Peyer's patch (tissue), 4 donors: ENCODE results near the gene PDE1C.

ENCODE experiments used
- CTCF ChIP-seq, 6 experiments: fragments of 450-650 bp in 4 of 6; fragments of 200-600 bp in 2 of 6; sonication (generic) in 1 of 6; IDR thresholded peaks; one replicate each; pipeline ENCODE4 v1.5.1; 2017 to 2019; ENCODE audit warnings: antibody characterized with exemption in 6 of 6, mild to moderate bottlenecking in 3 of 6, moderate library complexity in 1 of 6
- POLR2A ChIP-seq, 2 donors: fragments of 450-650 bp; IDR thresholded peaks; one replicate each; pipeline ENCODE4 v1.5.1; 2017; ENCODE audit warnings: antibody characterized with exemption in 2 of 2, mild to moderate bottlenecking in 2 of 2, moderate library complexity in 2 of 2

- no peak for TF ChIP-seq CTCF (IDR thresholded peaks at IDR 0.05)
- no peak for TF ChIP-seq POLR2A (IDR thresholded peaks at IDR 0.05)
Measured at GRCh38 chr7:32059289-32060011, 10.8 kb downstream of the PDE1C start.
